SU-DHL-6 (cell line): ENCODE data around the gene CSNK2B.

Source experiments
- EZH2phosphoT487 ChIP-seq: fragments of 200-600 bp; sonication (generic), shearing (Covaris generic); conservative IDR thresholded peaks from 2 replicates; pipeline ENCODE4 v1.6.1; 2018; ENCODE audit warnings: mild to moderate bottlenecking, antibody characterized with exemption, low read length, moderate library complexity, mixed read lengths
- TF ChIP-seq, protein P1 (sequence below): fragments of 200-600 bp; sonication (generic); IDR thresholded peaks from one replicate; pipeline ENCODE4 v1.5.1; 2017; ENCODE audit warnings: antibody characterized with exemption, mild to moderate bottlenecking, low read length, moderate library complexity; ENCODE audit not compliant: insufficient read depth, poor library complexity, severe bottlenecking

DNA sequence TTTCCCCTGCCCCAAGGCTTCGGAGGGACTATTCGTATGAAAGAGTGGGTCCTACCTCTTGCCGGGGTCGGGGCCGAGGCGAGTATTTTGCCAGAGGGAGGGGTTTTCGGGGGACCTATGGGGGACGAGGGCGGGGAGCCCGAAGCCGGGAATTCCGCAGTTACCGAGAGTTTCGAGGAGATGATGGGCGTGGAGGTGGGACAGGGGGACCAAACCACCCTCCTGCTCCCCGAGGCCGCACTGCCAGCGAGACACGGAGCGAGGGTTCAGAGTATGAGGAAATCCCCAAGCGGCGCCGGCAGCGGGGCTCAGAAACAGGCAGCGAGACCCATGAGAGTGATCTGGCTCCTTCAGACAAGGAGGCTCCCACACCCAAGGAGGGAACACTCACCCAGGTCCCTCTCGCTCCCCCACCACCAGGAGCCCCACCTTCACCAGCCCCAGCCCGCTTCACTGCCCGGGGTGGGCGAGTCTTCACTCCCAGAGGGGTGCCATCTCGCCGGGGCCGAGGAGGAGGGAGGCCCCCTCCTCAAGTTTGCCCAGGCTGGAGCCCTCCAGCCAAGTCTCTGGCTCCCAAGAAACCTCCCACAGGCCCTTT, 34.1 kb upstream of the CSNK2B start:
- TF ChIP-seq, protein P1, sequence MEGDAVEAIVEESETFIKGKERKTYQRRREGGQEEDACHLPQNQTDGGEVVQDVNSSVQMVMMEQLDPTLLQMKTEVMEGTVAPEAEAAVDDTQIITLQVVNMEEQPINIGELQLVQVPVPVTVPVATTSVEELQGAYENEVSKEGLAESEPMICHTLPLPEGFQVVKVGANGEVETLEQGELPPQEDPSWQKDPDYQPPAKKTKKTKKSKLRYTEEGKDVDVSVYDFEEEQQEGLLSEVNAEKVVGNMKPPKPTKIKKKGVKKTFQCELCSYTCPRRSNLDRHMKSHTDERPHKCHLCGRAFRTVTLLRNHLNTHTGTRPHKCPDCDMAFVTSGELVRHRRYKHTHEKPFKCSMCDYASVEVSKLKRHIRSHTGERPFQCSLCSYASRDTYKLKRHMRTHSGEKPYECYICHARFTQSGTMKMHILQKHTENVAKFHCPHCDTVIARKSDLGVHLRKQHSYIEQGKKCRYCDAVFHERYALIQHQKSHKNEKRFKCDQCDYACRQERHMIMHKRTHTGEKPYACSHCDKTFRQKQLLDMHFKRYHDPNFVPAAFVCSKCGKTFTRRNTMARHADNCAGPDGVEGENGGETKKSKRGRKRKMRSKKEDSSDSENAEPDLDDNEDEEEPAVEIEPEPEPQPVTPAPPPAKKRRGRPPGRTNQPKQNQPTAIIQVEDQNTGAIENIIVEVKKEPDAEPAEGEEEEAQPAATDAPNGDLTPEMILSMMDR: no peak
- no peak for TF ChIP-seq EZH2phosphoT487
